ENCODE results near the gene ADGRL2.

GRCh38 chr1:81949421-81949820 is 148.7 kb downstream of the ADGRL2 start:
- TF ChIP-seq CTCF (IDR thresholded peaks at IDR 0.05) (no peak), EP300 (IDR thresholded peaks at IDR 0.05) (no peak), POLR2A (IDR thresholded peaks at IDR 0.05) (no peak)

Data from ovary (tissue), 3 donors.